ENCODE measurements around the gene PEF1. TPM values are rescaled to one million over a fixed set of nuclear protein-coding genes. Genes with fewer than 3 reads are reported as not detected.

PEF1 gene
- polyA plus RNA-seq, 3 donors: 36.6 to 81.7 (median 70.7) TPM

GRCh38 chr1:31689379-31689778 lies 44.7 kb upstream of the PEF1 start:
- no peak for DNase-seq
- Histone ChIP-seq H3K4me2 (replicated peaks; ENCODE audit: extremely low read depth, low read length, poor library complexity, severe bottlenecking) (no peak overlapping the region), H3K9ac (ENCODE audit: insufficient read depth, low read length, poor library complexity, severe bottlenecking) (no peak overlapping the region), H3K4me3 (replicated peaks in 1 of 3; ENCODE audit: low read depth in 2 of 3, low read length in 3 of 3) (no peak overlapping the region), H2AFZ (ENCODE audit: insufficient read depth, low read depth, low read length, poor library complexity, severe bottlenecking) (no peak overlapping the region), H3K27ac (ENCODE audit: low read depth in 1 of 2, low read length in 2 of 2) (no peak overlapping the region), H3K79me2 (ENCODE audit: insufficient read depth, low read length) (no peaks in the 10 kb centered on the region), H3K9me3 (replicated peaks in 1 of 2; ENCODE audit: control insufficient read depth in 1 of 2, insufficient read depth in 1 of 2, low read length in 2 of 2) (no peaks in the 10 kb centered on the region), H3K27me3 (ENCODE audit: control insufficient read depth in 2 of 2, insufficient read depth in 2 of 2, low read length in 2 of 2) (no peaks in the 10 kb centered on the region), H3K36me3 (replicated peaks in 1 of 2; ENCODE audit: control insufficient read depth in 1 of 2, insufficient read depth in 2 of 2, low read length in 2 of 2) (no peaks in the 10 kb centered on the region), H3K4me1 (ENCODE audit: control insufficient read depth in 1 of 2, insufficient read depth in 2 of 2, low read length in 2 of 2) (no peaks in the 10 kb centered on the region), H4K20me1 (ENCODE audit: insufficient read depth, low read length) (no peaks in the 10 kb centered on the region)
- H3K27me3 Mint-ChIP-seq (ENCODE audit: low read depth in 3 of 3): peaks cover 0 to 2% (median 0%) of the 10 kb centered on the region in 3 donors
- no peaks in the 10 kb centered on the region for H3K4me1 Mint-ChIP-seq
- H3K27ac Mint-ChIP-seq: no peak overlapping the region
- intact Hi-C loops (cut with micrococcal nuclease): no loop called here
- WGBS (ENCODE audit: insufficient coverage): no CpG with 5 or more reads among the region's 2 CpGs
- no peak for TF ChIP-seq CTCF (IDR thresholded peaks at IDR 0.05)
- H3K36me3 Mint-ChIP-seq: no peaks in the 10 kb centered on the region
- H3K9me3 Mint-ChIP-seq: peaks cover 0 to 2% (median 0%) of the 10 kb centered on the region in 7 donors
- no peak overlapping the region for H3K4me3 Mint-ChIP-seq

- no peak for TF ChIP-seq CTCF (IDR thresholded peaks at IDR 0.05)
- no peak overlapping the region for H3K27ac Mint-ChIP-seq
- WGBS (ENCODE audit: insufficient coverage): 90% methylated on average over 6 of the region's 8 CpGs
Observed at GRCh38 chr1:31688233-31688918, 43.7 kb upstream of the PEF1 start.

More at GRCh38 chr1:31688233-31688918, 43.7 kb upstream of the PEF1 start:
- Histone ChIP-seq H3K9me3 (replicated peaks in 1 of 2; ENCODE audit: control insufficient read depth in 1 of 2, insufficient read depth in 1 of 2, low read length in 2 of 2) (no peaks in the 10 kb centered on the region), H3K9ac (ENCODE audit: insufficient read depth, low read length, poor library complexity, severe bottlenecking) (no peak overlapping the region), H3K4me1 (ENCODE audit: control insufficient read depth in 1 of 2, insufficient read depth in 2 of 2, low read length in 2 of 2) (no peaks in the 10 kb centered on the region), H3K79me2 (ENCODE audit: insufficient read depth, low read length) (no peaks in the 10 kb centered on the region), H3K4me2 (replicated peaks; ENCODE audit: extremely low read depth, low read length, poor library complexity, severe bottlenecking) (no peak overlapping the region), H2AFZ (ENCODE audit: insufficient read depth, low read depth, low read length, poor library complexity, severe bottlenecking) (no peak overlapping the region), H3K27ac (ENCODE audit: low read depth in 1 of 2, low read length in 2 of 2) (no peak overlapping the region), H3K36me3 (replicated peaks in 1 of 2; ENCODE audit: control insufficient read depth in 1 of 2, insufficient read depth in 2 of 2, low read length in 2 of 2) (no peaks in the 10 kb centered on the region), H3K27me3 (ENCODE audit: control insufficient read depth in 2 of 2, insufficient read depth in 2 of 2, low read length in 2 of 2) (no peaks in the 10 kb centered on the region), H4K20me1 (ENCODE audit: insufficient read depth, low read length) (no peaks in the 10 kb centered on the region), H3K4me3 (replicated peaks in 1 of 3; ENCODE audit: low read depth in 2 of 3, low read length in 3 of 3) (no peak overlapping the region)
- Mint-ChIP-seq H3K4me3 (no peak overlapping the region), H3K9me3 (peaks cover 0 to 2% (median 0%) of the 10 kb centered on the region in 7 donors), H3K4me1 (no peaks in the 10 kb centered on the region), H3K36me3 (no peaks in the 10 kb centered on the region), H3K27me3 (ENCODE audit: low read depth in 3 of 3) (peaks cover 0 to 3% (median 0%) of the 10 kb centered on the region in 3 donors)
- DNase-seq: no peak
- intact Hi-C loops (cut with micrococcal nuclease): no loop called here
